ENCODE data around the gene KRTAP9-7. TPM values are rescaled to one million over a fixed set of nuclear protein-coding genes. Genes with fewer than 3 reads are reported as not detected.

KRTAP9-7 gene
- total and polyA plus RNA-seq, 2 of the 4 experiments (the other 2 are of a cell fraction): not detected

GRCh38 chr17:41308918-41309359 lies 33.4 kb downstream of the KRTAP9-7 start, which contains the start of gene KRTAP16-1:
Gene KRTAP16-1, minus strand, starts transcription at chr17:41309309. Its CDS starts 56 bp downstream, at chr17:41309253.
- H2BK120ac ChIP-seq (ENCODE audit: low read depth, low read length): no peak within 1 kb of the TSS
- no peak within 1 kb of the TSS for H2BK20ac ChIP-seq (ENCODE audit: low read depth, low read length)
- no peak within 1 kb of the TSS for H3K56ac ChIP-seq (ENCODE audit: extremely low read depth, insufficient read depth, low read length)
- no peak within 1 kb of the TSS for H4K8ac ChIP-seq (ENCODE audit: low read depth in 2 of 2, low read length in 2 of 2)
- intact Hi-C loops (cut with micrococcal nuclease): no loop called here
- H3K9ac ChIP-seq (ENCODE audit: low read depth, low read length): no peak within 1 kb of the TSS
- no peak for TF ChIP-seq USF2 (IDR thresholded peaks at IDR 0.05; ENCODE audit: low read depth, low read length)
- TF ChIP-seq POLR2A (IDR thresholded peaks at IDR 0.05; ENCODE audit: low read depth, low read length): no peak
- TF ChIP-seq RCOR1 (IDR thresholded peaks at IDR 0.05; ENCODE audit: insufficient replicate concordance, low read length): no peak
- no peak for TF ChIP-seq FOS (IDR thresholded peaks at IDR 0.05; ENCODE audit: low read depth, low read length)
- TF ChIP-seq ELK1 (IDR thresholded peaks at IDR 0.05; ENCODE audit: borderline replicate concordance, low read depth, low read length): no peak
- no peak for TF ChIP-seq NFE2L2 (IDR thresholded peaks at IDR 0.05; ENCODE audit: low read depth, low read length)
- no peak for TF ChIP-seq CHD1 (IDR thresholded peaks at IDR 0.05; ENCODE audit: low read depth, low read length)
- no peak for TF ChIP-seq BHLHE40 (IDR thresholded peaks at IDR 0.05; ENCODE audit: low read depth, low read length)
- no peak for TF ChIP-seq MXI1 (IDR thresholded peaks at IDR 0.05; ENCODE audit: borderline replicate concordance, low read depth, low read length)
- no peak for TF ChIP-seq CTCF (conservative IDR thresholded peaks at IDR 0.05; ENCODE audit: low read depth, low read length)
- no peak for TF ChIP-seq RAD21 (IDR thresholded peaks at IDR 0.05; ENCODE audit: low read length)
- TF ChIP-seq MAZ (IDR thresholded peaks at IDR 0.05; ENCODE audit: borderline replicate concordance, low read depth, low read length): no peak
- TF ChIP-seq RFX5 (IDR thresholded peaks at IDR 0.05; ENCODE audit: low read depth, low read length): no peak
- TF ChIP-seq SMC3 (IDR thresholded peaks at IDR 0.05; ENCODE audit: low read depth, low read length): no peak
- no peak for TF ChIP-seq MAFK (IDR thresholded peaks at IDR 0.05; ENCODE audit: low read depth, low read length)
- no peak for TF ChIP-seq CEBPB (IDR thresholded peaks at IDR 0.05; ENCODE audit: low read depth, low read length)
- H3K27ac ChIP-seq (ENCODE audit: insufficient read depth, low read length): no peak within 1 kb of the TSS
- H2BK5ac ChIP-seq (ENCODE audit: low read depth, low read length, poor library complexity, severe bottlenecking): no peak within 1 kb of the TSS
- dilution Hi-C loops (cut with HindIII; ENCODE audit: low sequenced_read_pairs, unreplicated experiment): no loop called here
- no peak within 1 kb of the TSS for H2AK9ac ChIP-seq (replicated peaks; ENCODE audit: low read depth, low read length, poor library complexity)
- H3K23ac ChIP-seq (ENCODE audit: low read depth, low read length): no peak within 1 kb of the TSS
- H3K36me3 ChIP-seq (ENCODE audit: control insufficient read depth, insufficient read depth, low read length): no peaks in the 10 kb centered on the region
- 0 out of 2 replicates have a peak within 1 kb of the TSS, but pooled peaks have one; percentile 37 for H2AK5ac ChIP-seq (ENCODE audit: low read depth, low read length)
- H4K5ac ChIP-seq (ENCODE audit: low read depth, low read length): no peak within 1 kb of the TSS
- WGBS, 2 experiments (ENCODE audit: extremely low coverage in 2 of 2, insufficient read length in 1 of 2): 72% methylated on average over 2 of the region's 7 CpGs; no CpG with 5 or more reads in 1 of the 2 experiments
- no peak for DNase-seq
- no peak within 1 kb of the TSS for H3K4me2 ChIP-seq (ENCODE audit: low read depth, low read length)
- no TSS peak for BruUV-seq (replicated peaks)
- H3K14ac ChIP-seq (replicated peaks; ENCODE audit: low read depth, low read length): no peak within 1 kb of the TSS
- no peak within 1 kb of the TSS for H3K4me3 ChIP-seq (ENCODE audit: insufficient read depth, low read depth, low read length)
- ChIA-PET POLR2A (ENCODE audit: unreplicated experiment) (no interaction called here), CTCF (interaction anchor here (0.6 kb wide), 1 partner anchor 661 kb away, joined by 3 read pairs; no protein-coding TSS in a partner anchor)
- no peak within 1 kb of the TSS for H2BK15ac ChIP-seq (ENCODE audit: low read depth, low read length)
- no peaks in the 10 kb centered on the region for H3K79me1 ChIP-seq (ENCODE audit: low read depth in 1 of 2, low read length in 2 of 2)
- in situ Hi-C loops (cut with MboI; ENCODE audit: low sequenced_read_pairs): no loop called here
- ATAC-seq (ENCODE audit: low read depth): no peak
- H3K4ac ChIP-seq (ENCODE audit: low read depth, low read length): no peak within 1 kb of the TSS
- no peaks in the 10 kb centered on the region for H3K9me3 ChIP-seq (ENCODE audit: control insufficient read depth, insufficient read depth, low read length)
- H3K27me3 ChIP-seq (ENCODE audit: control insufficient read depth, insufficient read depth, low read length): peaks cover 8% of the 10 kb centered on the region
- H3K18ac ChIP-seq (ENCODE audit: low read depth, low read length): no peak within 1 kb of the TSS
- no peaks in the 10 kb centered on the region; the same call in 1 of the 2 replicates for H3K9me1 ChIP-seq (ENCODE audit: insufficient read depth, low read length)
- H4K91ac ChIP-seq (ENCODE audit: insufficient read depth, low read depth, low read length): peak within 1 kb of the TSS; percentile 32; the same call in 1 of the 2 replicates
- H2AFZ ChIP-seq (replicated peaks; ENCODE audit: low read length, poor library complexity): peak within 1 kb of the TSS; percentile 64
- no peaks in the 10 kb centered on the region for H3K4me1 ChIP-seq (ENCODE audit: control insufficient read depth, insufficient read depth, low read length)
- no peaks in the 10 kb centered on the region for H4K20me1 ChIP-seq (ENCODE audit: insufficient read depth, low read length)
